Bronchial epithelial cell (primary cell): ENCODE data around the gene OR6B1. TPM values are rescaled to one million over a fixed set of nuclear protein-coding genes. Genes with fewer than 3 reads are reported as not detected.

ENCODE experiments used
- DNase-seq: peaks from one replicate; pipeline ENCODE4 v3.0.0-alpha.2; 2010; ENCODE audit warnings: low read depth
- FAIRE-seq: peaks from 2 replicates; lab custom pipeline; 2011; peaks lifted over from hg19 to GRCh38; lab: Jason Lieb, UNC
- H3K27me3 ChIP-seq: 2 replicates; pipeline ENCODE4 v1.5.1; 2011; ENCODE audit warnings: low read length; ENCODE audit not compliant: control insufficient read depth, insufficient read depth
- H3K36me3 ChIP-seq: 2 replicates; pipeline ENCODE4 v1.5.1; 2011; ENCODE audit warnings: low read length; ENCODE audit not compliant: control insufficient read depth, insufficient read depth
- H3K4me3 ChIP-seq: 2 replicates; pipeline ENCODE4 v1.5.1; 2011; ENCODE audit warnings: mild to moderate bottlenecking, low read depth, low read length, control low read depth
- total RNA-seq: library from RNA; depleted of rRNA; stranded (reverse); fragments of >200 nt; gene quantifications from 2 replicates; pipeline ENCODE4 v1.2.1, GENCODE V29; 2014
- TF ChIP-seq, protein P1 (sequence below): IDR thresholded peaks from 2 replicates; pipeline ENCODE4 v1.5.1; 2011; ENCODE audit warnings: mild to moderate bottlenecking, moderate library complexity, low read length, control low read depth, inconsistent platforms; ENCODE audit not compliant: insufficient read depth, severe bottlenecking

Gene OR6B1
- total RNA-seq, 1 donor from 2014 or later: not detected

GRCh38 chr7:143988976-143989745 is 11.0 kb upstream of the OR6B1 start:
- Histone ChIP-seq H3K4me3 (no peak overlapping the region), H3K27me3 (no peaks in the 10 kb centered on the region), H3K36me3 (no peaks in the 10 kb centered on the region)
- TF ChIP-seq, protein P1, sequence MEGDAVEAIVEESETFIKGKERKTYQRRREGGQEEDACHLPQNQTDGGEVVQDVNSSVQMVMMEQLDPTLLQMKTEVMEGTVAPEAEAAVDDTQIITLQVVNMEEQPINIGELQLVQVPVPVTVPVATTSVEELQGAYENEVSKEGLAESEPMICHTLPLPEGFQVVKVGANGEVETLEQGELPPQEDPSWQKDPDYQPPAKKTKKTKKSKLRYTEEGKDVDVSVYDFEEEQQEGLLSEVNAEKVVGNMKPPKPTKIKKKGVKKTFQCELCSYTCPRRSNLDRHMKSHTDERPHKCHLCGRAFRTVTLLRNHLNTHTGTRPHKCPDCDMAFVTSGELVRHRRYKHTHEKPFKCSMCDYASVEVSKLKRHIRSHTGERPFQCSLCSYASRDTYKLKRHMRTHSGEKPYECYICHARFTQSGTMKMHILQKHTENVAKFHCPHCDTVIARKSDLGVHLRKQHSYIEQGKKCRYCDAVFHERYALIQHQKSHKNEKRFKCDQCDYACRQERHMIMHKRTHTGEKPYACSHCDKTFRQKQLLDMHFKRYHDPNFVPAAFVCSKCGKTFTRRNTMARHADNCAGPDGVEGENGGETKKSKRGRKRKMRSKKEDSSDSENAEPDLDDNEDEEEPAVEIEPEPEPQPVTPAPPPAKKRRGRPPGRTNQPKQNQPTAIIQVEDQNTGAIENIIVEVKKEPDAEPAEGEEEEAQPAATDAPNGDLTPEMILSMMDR: no peak
- FAIRE-seq (peak; percentile 40), DNase-seq (no peak)

DNA sequence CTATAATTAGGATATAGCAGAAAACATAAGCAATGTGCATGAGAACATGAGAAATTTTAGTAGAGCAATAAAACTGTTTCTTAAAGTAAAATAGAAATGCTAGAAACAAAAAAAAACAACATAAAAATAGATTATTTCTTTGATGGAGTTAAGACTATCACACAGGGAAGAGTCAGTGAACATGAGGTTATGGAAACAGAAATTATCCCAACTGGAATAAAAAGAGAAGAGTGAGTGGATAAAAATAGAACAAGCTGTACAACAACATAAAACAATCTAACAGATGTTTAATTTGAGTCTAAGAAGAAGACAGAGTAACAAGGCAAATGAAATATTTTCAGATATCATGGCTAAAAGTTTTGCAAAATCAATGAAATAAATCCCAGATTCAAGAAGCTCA is 7.5 kb upstream of the OR6B1 start:
- no peak overlapping the region for H3K4me3 ChIP-seq
- no peaks in the 10 kb centered on the region for H3K27me3 ChIP-seq
- no peaks in the 10 kb centered on the region for H3K36me3 ChIP-seq
- DNase-seq (no peak), FAIRE-seq (no peak)
- TF ChIP-seq, protein P1: no peak

DNA sequence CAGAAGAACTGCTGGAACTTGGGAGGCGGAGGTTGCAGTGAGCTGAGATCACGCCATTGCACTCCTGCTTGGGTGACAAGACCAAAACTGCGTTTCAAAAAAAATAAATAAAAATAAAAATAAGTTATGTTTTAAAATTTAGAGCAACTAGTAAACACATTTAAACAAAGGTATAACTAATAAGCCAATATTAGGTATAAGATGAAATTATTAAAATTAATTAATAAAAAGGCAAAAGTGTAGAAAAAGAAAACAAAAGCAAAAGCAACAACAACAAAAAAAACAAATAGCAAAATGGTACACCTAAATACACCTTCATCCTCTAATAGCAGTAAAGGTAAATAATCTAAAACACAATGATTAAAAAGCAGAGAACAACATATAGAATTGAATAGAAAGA is 6.2 kb upstream of the OR6B1 start:
- Histone ChIP-seq H3K4me3 (no peak overlapping the region), H3K36me3 (no peaks in the 10 kb centered on the region), H3K27me3 (no peaks in the 10 kb centered on the region)
- no peak for FAIRE-seq
- TF ChIP-seq, protein P1: no peak
- no peak for DNase-seq

DNA sequence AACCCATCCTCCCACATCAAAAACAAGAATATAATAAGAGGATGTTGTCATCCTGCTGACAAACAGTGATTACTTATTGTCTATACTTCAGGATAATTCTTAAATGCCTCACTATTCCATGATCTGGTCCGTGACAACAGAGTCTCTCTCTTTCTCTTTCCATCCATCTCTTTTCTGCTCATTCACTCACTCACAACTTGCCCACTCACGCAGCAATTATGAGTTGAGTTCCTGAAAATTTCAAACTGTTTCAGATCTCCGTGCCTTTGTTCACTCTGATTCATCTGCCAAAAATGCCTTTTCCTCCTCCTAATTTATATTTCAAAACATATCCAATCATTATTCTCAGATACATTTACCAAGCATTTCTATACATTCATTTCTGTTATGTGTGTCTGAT is 1.4 kb downstream of the OR6B1 start:
- Histone ChIP-seq H3K27me3 (no peaks in the 10 kb centered on the region), H3K4me3 (no peak overlapping the region), H3K36me3 (no peaks in the 10 kb centered on the region)
- TF ChIP-seq, protein P1: no peak
- DNase-seq (no peak), FAIRE-seq (no peak)

DNA sequence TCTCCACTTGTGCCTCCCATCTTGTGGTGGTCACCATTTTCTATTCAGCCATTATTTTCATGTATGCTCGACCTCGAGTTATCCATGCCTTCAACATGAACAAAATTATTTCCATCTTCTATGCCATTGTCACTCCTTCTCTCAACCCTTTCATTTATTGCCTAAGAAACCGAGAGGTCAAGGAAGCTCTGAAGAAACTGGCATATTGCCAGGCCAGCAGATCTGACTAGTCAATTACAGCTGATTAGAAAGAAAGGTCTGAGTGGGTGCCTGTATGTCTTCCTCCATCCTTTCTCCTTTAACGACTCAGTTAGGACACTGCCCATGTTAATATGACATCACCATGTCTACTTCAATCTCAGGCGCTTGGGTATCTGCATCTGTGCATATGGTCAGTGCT is 4.6 kb downstream of the OR6B1 start:
- Histone ChIP-seq H3K36me3 (no peaks in the 10 kb centered on the region), H3K27me3 (no peaks in the 10 kb centered on the region), H3K4me3 (no peak overlapping the region)
- DNase-seq (no peak), FAIRE-seq (no peak)
- TF ChIP-seq, protein P1: no peak
